Neural cell (in vitro differentiated cells): ENCODE measurements around the gene JMJD7. TPM values are rescaled to one million over a fixed set of nuclear protein-coding genes. Genes with fewer than 3 reads are reported as not detected.

Experiments used
- H2AFZ ChIP-seq: fragments of 200-600, 300-800 bp; sonication (generic), shearing (Covaris generic); 2 replicates; pipeline ENCODE4 v1.6.0; 2014; ENCODE audit warnings: low read depth, mild to moderate bottlenecking, antibody characterized with exemption, low read length, moderate library complexity
- H3F3A ChIP-seq: fragments of 200-600 bp; shearing (Covaris generic); 2 replicates; pipeline ENCODE4 v1.6.1; 2016; ENCODE audit warnings: mild to moderate bottlenecking, moderate library complexity, mixed read lengths, antibody characterized with exemption, low read length; ENCODE audit not compliant: insufficient read depth, poor library complexity, severe bottlenecking
- H3K27ac ChIP-seq: fragments of 200-600, 300-800 bp; sonication (generic), shearing (Covaris generic); 2 replicates; pipeline ENCODE4 v1.5.1; 2014; ENCODE audit warnings: mild to moderate bottlenecking, low read length, moderate library complexity
- H3K27me3 ChIP-seq: fragments of 300-800, 200-600 bp; sonication (generic), shearing (Covaris generic); 2 replicates; pipeline ENCODE4 v1.6.0; 2014; ENCODE audit warnings: mild to moderate bottlenecking, low read depth, low read length, moderate library complexity; ENCODE audit not compliant: insufficient read depth
- H3K36me3 ChIP-seq: fragments of 300-800, 200-600 bp; sonication (generic), shearing (Covaris generic); 2 replicates; pipeline ENCODE4 v1.5.1; 2014; ENCODE audit warnings: mild to moderate bottlenecking, antibody characterized with exemption, low read length, moderate library complexity; ENCODE audit not compliant: insufficient read depth
- H3K4me2 ChIP-seq: fragments of 300-800, 200-600 bp; sonication (generic), shearing (Covaris generic); 2 replicates; pipeline ENCODE4 v1.6.0; 2014; ENCODE audit warnings: mild to moderate bottlenecking, low read length
- H3K4me3 ChIP-seq: fragments of 300-800, 200-600 bp; sonication (generic), shearing (Covaris generic); 2 replicates; pipeline ENCODE4 v1.5.1; 2014; ENCODE audit warnings: mild to moderate bottlenecking, low read length, moderate library complexity
- H3K79me2 ChIP-seq: fragments of 200-600 bp; shearing (Covaris generic); replicated peaks from 2 replicates; pipeline ENCODE4 v1.6.0; 2014; ENCODE audit warnings: mild to moderate bottlenecking, low read length, moderate library complexity; ENCODE audit not compliant: insufficient read depth
- H3K9ac ChIP-seq: fragments of 300-800, 200-600 bp; sonication (generic), shearing (Covaris generic); 2 replicates; pipeline ENCODE4 v1.6.1; 2016; ENCODE audit warnings: mild to moderate bottlenecking, low read length, mixed read lengths
- H3K9me2 ChIP-seq: fragments of 200-600 bp; shearing (Covaris generic); 2 replicates; pipeline ENCODE4 v1.6.1; 2016; ENCODE audit warnings: mild to moderate bottlenecking, low read length, mixed read lengths; ENCODE audit not compliant: insufficient read depth
- H3K9me3 ChIP-seq: fragments of 200-600, 300-800 bp; sonication (generic), shearing (Covaris generic); 2 replicates; pipeline ENCODE4 v1.6.1; 2016; ENCODE audit warnings: mild to moderate bottlenecking, mixed run types, low read length, moderate library complexity, mixed read lengths
- H4K20me1 ChIP-seq: fragments of 200-600 bp; shearing (Covaris generic); 2 replicates; pipeline ENCODE4 v1.6.1; 2016; ENCODE audit warnings: mild to moderate bottlenecking, mixed run types; ENCODE audit not compliant: insufficient read depth
- EP300 ChIP-seq: fragments of 450-650 bp; conservative IDR thresholded peaks from 2 replicates; pipeline ENCODE4 v1.6.1; 2014; ENCODE audit warnings: antibody characterized with exemption, mild to moderate bottlenecking, moderate library complexity; ENCODE audit not compliant: poor library complexity, severe bottlenecking
- EZH2 ChIP-seq: fragments of 200-600, 300-800 bp; shearing (Covaris generic), sonication (generic); IDR thresholded peaks from 2 replicates; pipeline ENCODE4 v1.6.1; 2014; ENCODE audit warnings: antibody characterized with exemption, low read length, borderline replicate concordance, mild to moderate bottlenecking; ENCODE audit not compliant: insufficient read depth, poor library complexity, severe bottlenecking
- MXI1 ChIP-seq: fragments of 450-650 bp; conservative IDR thresholded peaks from 2 replicates; pipeline ENCODE4 v1.6.1; 2014; ENCODE audit warnings: antibody characterized with exemption, mild to moderate bottlenecking; ENCODE audit not compliant: poor library complexity, severe bottlenecking
- POLR2AphosphoS5 ChIP-seq: IDR thresholded peaks from 2 replicates; pipeline ENCODE4 v1.6.1; 2012
- RAD21 ChIP-seq: fragments of 450-650 bp; conservative IDR thresholded peaks from 2 replicates; pipeline ENCODE4 v1.6.1; 2014; ENCODE audit warnings: antibody characterized with exemption, mild to moderate bottlenecking, moderate library complexity
- SMC3 ChIP-seq: fragments of 450-650 bp; conservative IDR thresholded peaks from 2 replicates; pipeline ENCODE4 v1.6.1; 2014; ENCODE audit warnings: antibody characterized with exemption, mild to moderate bottlenecking, moderate library complexity; ENCODE audit not compliant: poor library complexity
- TAF1 ChIP-seq: IDR thresholded peaks from 2 replicates; pipeline ENCODE4 v1.6.1; 2012; ENCODE audit warnings: low read depth
- polyA plus RNA-seq: library from polyadenylated mRNA; depleted of rRNA; stranded (reverse); fragments of >200 nt; gene quantifications from 2 replicates; pipeline ENCODE4 v1.2.3, GENCODE V29; 2014
- TF ChIP-seq, protein P1 (sequence below): IDR thresholded peaks from 2 replicates; pipeline ENCODE4 v1.6.1; 2012; ENCODE audit warnings: borderline replicate concordance
- TF ChIP-seq, protein P2 (sequence below): fragments of 450-650 bp; IDR thresholded peaks from 2 replicates; pipeline ENCODE4 v1.5.1; 2014; ENCODE audit warnings: antibody characterized with exemption, mild to moderate bottlenecking, moderate library complexity; ENCODE audit not compliant: poor library complexity, severe bottlenecking

JMJD7 gene
- polyA plus RNA-seq, 1 donor from 2014 or later, result 14.0 TPM

DNA sequence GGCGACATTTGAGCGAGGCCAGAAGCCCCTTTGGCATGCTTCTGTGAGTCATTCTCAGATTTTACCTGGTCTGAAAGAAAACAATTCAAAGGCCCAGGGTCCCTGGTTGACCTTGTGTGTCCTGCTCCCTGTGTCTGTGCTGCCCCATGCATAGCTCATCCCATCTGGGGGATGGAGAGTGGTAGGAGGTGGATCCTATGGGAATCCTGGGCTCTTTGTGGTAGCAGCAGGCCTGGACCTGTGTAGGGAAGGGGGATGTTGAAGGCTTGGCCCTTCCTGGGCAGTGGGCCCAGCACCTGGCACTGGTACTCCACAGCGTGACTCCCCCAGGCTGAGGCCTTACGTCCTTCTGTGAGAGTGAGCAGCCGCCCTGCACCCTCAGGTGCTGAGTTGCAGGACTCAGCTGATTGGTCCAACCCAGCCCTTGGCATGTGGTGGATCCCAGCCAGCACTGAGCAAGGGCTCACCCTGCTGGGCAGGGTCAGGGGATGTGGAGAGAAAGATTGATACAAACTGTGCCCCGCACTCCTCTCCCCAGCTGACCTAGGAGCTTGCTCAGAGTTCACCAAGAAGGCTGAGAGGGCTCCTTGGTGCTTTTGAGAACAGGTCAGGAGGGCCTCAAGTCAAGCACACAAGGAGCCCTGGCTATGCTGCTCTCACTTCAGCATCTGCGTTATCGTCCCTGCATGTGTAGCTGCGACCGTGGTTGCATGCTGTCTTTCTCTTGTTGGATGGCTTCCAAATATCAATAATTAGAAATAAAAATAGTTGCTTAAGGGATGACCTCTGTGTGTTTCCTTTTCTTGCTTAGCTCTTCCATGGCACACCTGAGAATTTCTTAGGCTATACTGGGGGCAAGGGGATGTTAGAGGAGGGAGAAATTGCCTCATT lies 21.4 kb upstream of the JMJD7 start:
- no peak overlapping the region for H3K4me3 ChIP-seq
- no peaks in the 10 kb centered on the region for H3K27me3 ChIP-seq
- H4K20me1 ChIP-seq, result no peaks in the 10 kb centered on the region
- no peaks in the 10 kb centered on the region for H3K79me2 ChIP-seq
- no peak overlapping the region for H3K4me2 ChIP-seq
- H3K27ac ChIP-seq, result no peak overlapping the region
- H3K9me2 ChIP-seq, result no peaks in the 10 kb centered on the region
- no peak overlapping the region for H2AFZ ChIP-seq
- H3F3A ChIP-seq, result no peaks in the 10 kb centered on the region
- H3K9ac ChIP-seq, result no peak overlapping the region
- H3K36me3 ChIP-seq, result no peaks in the 10 kb centered on the region
- H3K9me3 ChIP-seq, result no peaks in the 10 kb centered on the region
- TF ChIP-seq, protein P1, sequence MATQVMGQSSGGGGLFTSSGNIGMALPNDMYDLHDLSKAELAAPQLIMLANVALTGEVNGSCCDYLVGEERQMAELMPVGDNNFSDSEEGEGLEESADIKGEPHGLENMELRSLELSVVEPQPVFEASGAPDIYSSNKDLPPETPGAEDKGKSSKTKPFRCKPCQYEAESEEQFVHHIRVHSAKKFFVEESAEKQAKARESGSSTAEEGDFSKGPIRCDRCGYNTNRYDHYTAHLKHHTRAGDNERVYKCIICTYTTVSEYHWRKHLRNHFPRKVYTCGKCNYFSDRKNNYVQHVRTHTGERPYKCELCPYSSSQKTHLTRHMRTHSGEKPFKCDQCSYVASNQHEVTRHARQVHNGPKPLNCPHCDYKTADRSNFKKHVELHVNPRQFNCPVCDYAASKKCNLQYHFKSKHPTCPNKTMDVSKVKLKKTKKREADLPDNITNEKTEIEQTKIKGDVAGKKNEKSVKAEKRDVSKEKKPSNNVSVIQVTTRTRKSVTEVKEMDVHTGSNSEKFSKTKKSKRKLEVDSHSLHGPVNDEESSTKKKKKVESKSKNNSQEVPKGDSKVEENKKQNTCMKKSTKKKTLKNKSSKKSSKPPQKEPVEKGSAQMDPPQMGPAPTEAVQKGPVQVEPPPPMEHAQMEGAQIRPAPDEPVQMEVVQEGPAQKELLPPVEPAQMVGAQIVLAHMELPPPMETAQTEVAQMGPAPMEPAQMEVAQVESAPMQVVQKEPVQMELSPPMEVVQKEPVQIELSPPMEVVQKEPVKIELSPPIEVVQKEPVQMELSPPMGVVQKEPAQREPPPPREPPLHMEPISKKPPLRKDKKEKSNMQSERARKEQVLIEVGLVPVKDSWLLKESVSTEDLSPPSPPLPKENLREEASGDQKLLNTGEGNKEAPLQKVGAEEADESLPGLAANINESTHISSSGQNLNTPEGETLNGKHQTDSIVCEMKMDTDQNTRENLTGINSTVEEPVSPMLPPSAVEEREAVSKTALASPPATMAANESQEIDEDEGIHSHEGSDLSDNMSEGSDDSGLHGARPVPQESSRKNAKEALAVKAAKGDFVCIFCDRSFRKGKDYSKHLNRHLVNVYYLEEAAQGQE, result no peak
- TF ChIP-seq RAD21, result no peak
- TF ChIP-seq TAF1, result no peak
- no peak for TF ChIP-seq MXI1
- TF ChIP-seq SMC3, result no peak
- TF ChIP-seq EP300, result no peak
- TF ChIP-seq POLR2AphosphoS5, result no peak
- TF ChIP-seq EZH2, result no peak
- TF ChIP-seq, protein P2, sequence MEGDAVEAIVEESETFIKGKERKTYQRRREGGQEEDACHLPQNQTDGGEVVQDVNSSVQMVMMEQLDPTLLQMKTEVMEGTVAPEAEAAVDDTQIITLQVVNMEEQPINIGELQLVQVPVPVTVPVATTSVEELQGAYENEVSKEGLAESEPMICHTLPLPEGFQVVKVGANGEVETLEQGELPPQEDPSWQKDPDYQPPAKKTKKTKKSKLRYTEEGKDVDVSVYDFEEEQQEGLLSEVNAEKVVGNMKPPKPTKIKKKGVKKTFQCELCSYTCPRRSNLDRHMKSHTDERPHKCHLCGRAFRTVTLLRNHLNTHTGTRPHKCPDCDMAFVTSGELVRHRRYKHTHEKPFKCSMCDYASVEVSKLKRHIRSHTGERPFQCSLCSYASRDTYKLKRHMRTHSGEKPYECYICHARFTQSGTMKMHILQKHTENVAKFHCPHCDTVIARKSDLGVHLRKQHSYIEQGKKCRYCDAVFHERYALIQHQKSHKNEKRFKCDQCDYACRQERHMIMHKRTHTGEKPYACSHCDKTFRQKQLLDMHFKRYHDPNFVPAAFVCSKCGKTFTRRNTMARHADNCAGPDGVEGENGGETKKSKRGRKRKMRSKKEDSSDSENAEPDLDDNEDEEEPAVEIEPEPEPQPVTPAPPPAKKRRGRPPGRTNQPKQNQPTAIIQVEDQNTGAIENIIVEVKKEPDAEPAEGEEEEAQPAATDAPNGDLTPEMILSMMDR, result no peak

DNA sequence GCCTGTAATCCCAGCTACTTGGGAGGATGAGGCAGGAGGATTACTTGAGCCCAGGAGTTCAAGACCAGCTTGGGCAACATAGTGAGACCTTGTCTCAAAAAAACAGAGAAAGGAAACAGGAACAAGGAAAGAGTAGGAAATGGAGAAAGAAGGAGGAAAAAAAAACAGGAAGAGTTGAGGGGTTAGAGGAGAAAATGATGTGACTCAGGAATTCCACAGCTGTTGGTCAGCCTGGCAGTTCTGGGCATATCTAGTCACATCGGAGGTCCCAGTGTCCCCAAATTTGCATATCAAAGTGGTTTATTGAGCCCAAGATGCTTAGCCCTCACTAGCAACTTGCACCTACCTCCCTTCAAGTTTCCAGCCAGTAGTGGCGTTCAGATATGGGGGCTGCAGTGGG lies 18.8 kb upstream of the JMJD7 start:
- H3K9ac ChIP-seq, result no peak overlapping the region
- H3K9me2 ChIP-seq, result no peaks in the 10 kb centered on the region
- no peak overlapping the region for H2AFZ ChIP-seq
- no peaks in the 10 kb centered on the region for H3F3A ChIP-seq
- H3K36me3 ChIP-seq, result no peaks in the 10 kb centered on the region
- H3K9me3 ChIP-seq, result no peaks in the 10 kb centered on the region
- H4K20me1 ChIP-seq, result no peaks in the 10 kb centered on the region
- H3K4me3 ChIP-seq, result no peak overlapping the region
- H3K27me3 ChIP-seq, result no peaks in the 10 kb centered on the region
- H3K27ac ChIP-seq, result no peak overlapping the region
- H3K4me2 ChIP-seq, result no peak overlapping the region
- TF ChIP-seq MXI1, result no peak
- no peak for TF ChIP-seq TAF1
- no peak for TF ChIP-seq EZH2
- no peak for TF ChIP-seq POLR2AphosphoS5
- TF ChIP-seq EP300, result no peak
- no peak for TF ChIP-seq RAD21
- H3K79me2 ChIP-seq, result no peaks in the 10 kb centered on the region
